Heart left ventricle (tissue), 13 donors: ENCODE data around the gene PPT1.

Experiments used
- POLR2A ChIP-seq, 2 donors: fragments of 450-650 bp; IDR thresholded peaks; one replicate each; pipeline ENCODE4 v1.6.1; 2017; ENCODE audit warnings: antibody characterized with exemption in 2 of 2, mild to moderate bottlenecking in 2 of 2, moderate library complexity in 2 of 2
- TF ChIP-seq, protein P1 (sequence below), 12 donors: fragments of 200-600 bp; sonication (generic) in 4 of 12; IDR thresholded peaks; one replicate each; pipeline versions ENCODE4 v1.5.0 to v1.8.0; 2018 to 2022; ENCODE audit warnings: antibody characterized with exemption in 12 of 12, mild to moderate bottlenecking in 5 of 12
- donor health status: ischemic (EF 13 %, LVEDD 7.1; RV severe dilation, severe dysfunction).
- donor health status: DM: no; HTN: yes; CAD: no.
- donor health status: DM: no; HTN: no; CAD: no.
- donor health status: ischemic (EF 25% LVEDD 6.9; RV normal size, moderate dysfunction).
- donor health status: ischemic (EF 25% LVEDD 5.7; RV mildly dilated, moderate dysfunction).
- donor health status: ischemic (EF 35%, LVEDD 5.7; RV mildly dilated, moderate dysfunction).
- donor health status: nonischemic (EF 11% LVEDD 7.7; RV severe dilation, severe dysfunction).
- donor health status: DM: yes; HTN: yes; CAD: no.
- donor health status: PGD.
- donor health status: ischemic (EF 29% LVEDD 5.4; RV normal size, mild dysfunction).
- donor health status: nonischemic (EF 23%, LVEDD 6.1; RV moderate dilation, normal function).

DNA sequence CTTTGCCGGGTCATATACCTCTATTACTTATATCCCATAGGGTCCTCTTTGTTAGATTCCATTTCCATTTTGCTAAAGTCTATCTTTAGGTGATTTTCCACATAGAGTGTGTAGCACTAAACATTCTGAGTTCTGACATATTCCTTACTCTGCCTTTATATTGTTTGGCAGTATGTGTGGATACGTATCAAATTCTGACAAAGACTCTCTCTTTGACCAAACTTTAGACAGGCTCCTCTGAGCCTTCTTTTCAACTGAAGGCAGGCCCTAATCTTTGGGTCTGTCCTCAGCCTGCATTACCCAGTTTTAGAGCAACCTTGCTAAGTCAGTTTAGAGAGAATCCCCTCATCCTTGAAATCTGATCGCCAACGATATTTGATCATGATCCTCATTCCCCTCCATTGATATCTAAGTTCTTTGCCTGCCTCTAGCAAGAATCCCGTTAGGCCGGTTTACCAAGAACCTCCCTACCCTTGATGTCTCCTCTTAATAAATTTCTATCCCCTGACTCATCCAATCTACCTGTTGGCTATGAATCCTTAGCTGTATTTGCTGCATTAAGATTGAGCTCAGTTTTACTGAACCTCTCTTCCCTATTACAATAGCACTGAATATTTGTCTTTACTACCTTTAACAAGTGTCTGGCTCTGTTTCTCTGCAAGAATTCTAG is 10.4 kb upstream of the PPT1 start:
- TF ChIP-seq, protein P1, sequence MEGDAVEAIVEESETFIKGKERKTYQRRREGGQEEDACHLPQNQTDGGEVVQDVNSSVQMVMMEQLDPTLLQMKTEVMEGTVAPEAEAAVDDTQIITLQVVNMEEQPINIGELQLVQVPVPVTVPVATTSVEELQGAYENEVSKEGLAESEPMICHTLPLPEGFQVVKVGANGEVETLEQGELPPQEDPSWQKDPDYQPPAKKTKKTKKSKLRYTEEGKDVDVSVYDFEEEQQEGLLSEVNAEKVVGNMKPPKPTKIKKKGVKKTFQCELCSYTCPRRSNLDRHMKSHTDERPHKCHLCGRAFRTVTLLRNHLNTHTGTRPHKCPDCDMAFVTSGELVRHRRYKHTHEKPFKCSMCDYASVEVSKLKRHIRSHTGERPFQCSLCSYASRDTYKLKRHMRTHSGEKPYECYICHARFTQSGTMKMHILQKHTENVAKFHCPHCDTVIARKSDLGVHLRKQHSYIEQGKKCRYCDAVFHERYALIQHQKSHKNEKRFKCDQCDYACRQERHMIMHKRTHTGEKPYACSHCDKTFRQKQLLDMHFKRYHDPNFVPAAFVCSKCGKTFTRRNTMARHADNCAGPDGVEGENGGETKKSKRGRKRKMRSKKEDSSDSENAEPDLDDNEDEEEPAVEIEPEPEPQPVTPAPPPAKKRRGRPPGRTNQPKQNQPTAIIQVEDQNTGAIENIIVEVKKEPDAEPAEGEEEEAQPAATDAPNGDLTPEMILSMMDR (IDR thresholded peaks at IDR 0.05) = no peak
- no peak for TF ChIP-seq POLR2A (IDR thresholded peaks at IDR 0.05)
